GM21529 (cell line): ENCODE measurements around the gene PTPRCAP.
"Not testable (repeated sequence)": the region's sequence is repeated elsewhere in the genome, so short reads cannot be mapped to it uniquely, and the experiment has no call there.

ENCODE experiments used
- ATAC-seq: cut with Tn5 transposase; IDR thresholded peaks from one replicate; pipeline ENCODE4 v1.9.1; 2021; ENCODE audit not compliant: unreplicated experiment

The PTPRCAP gene

GRCh38 chr11:67437082-67437808 lies at the start of gene PTPRCAP:
Gene PTPRCAP, minus strand, starts transcription at chr11:67437682. Its CDS starts 63 bp downstream, at chr11:67437619.
- ATAC-seq = peak; percentile 28

GRCh38 chr11:67486481-67487195 lies 49.2 kb upstream of the PTPRCAP start:
- ATAC-seq = peak; percentile 28

- ATAC-seq = not testable (repeated sequence)
Measured at GRCh38 chr11:67485873-67486361, 48.4 kb upstream of the PTPRCAP start.

- ATAC-seq = no peak
Measured at GRCh38 chr11:67484847-67485311, 47.4 kb upstream of the PTPRCAP start.

- no peak for ATAC-seq
Measured at GRCh38 chr11:67483831-67484665, 46.6 kb upstream of the PTPRCAP start.

GRCh38 chr11:67482827-67483798 lies 45.6 kb upstream of the PTPRCAP start, which contains the start of gene AIP:
Gene AIP, plus strand, starts transcription at chr11:67483026. Its CDS starts 133 bp downstream, at chr11:67483159.
- ATAC-seq = peak; percentile 61

GRCh38 chr11:67482275-67482826 lies 44.9 kb upstream of the PTPRCAP start:
- no peak for ATAC-seq

- ATAC-seq = not testable (repeated sequence)
Measured at GRCh38 chr11:67477344-67478050, 40.0 kb upstream of the PTPRCAP start.

- ATAC-seq = not testable (repeated sequence)
Measured at GRCh38 chr11:67476692-67477091, 39.2 kb upstream of the PTPRCAP start.

GRCh38 chr11:67472882-67473281 lies 35.4 kb upstream of the PTPRCAP start:
- ATAC-seq = no peak

- ATAC-seq = no peak
Measured at GRCh38 chr11:67470337-67471002, 33.0 kb upstream of the PTPRCAP start.

- ATAC-seq = no peak
Measured at GRCh38 chr11:67469508-67469811, 32.0 kb upstream of the PTPRCAP start.

- peak; percentile 68 for ATAC-seq
Measured at GRCh38 chr11:67468759-67469507, 31.5 kb upstream of the PTPRCAP start, which contains the start of gene TMEM134. Gene TMEM134, minus strand, starts transcription at chr11:67469251. Its CDS starts 59 bp downstream, at chr11:67469192.

- ATAC-seq = no peak
Measured at GRCh38 chr11:67468456-67468758, 30.9 kb upstream of the PTPRCAP start.

GRCh38 chr11:67468056-67468455 lies 30.6 kb upstream of the PTPRCAP start:
- ATAC-seq = no peak

GRCh38 chr11:67466962-67467771 lies 29.7 kb upstream of the PTPRCAP start:
- no peak for ATAC-seq

- ATAC-seq = no peak
Measured at GRCh38 chr11:67466367-67466766, 28.9 kb upstream of the PTPRCAP start.
